ENCODE results near the gene GRXCR1.
A peak's percentile ranks its signal among the peaks of the same experiment; 100 is the strongest.

Gene GRXCR1

GRCh38 chr4:42892413-42892812 is at the start of gene GRXCR1:
Gene GRXCR1, plus strand, starts transcription at chr4:42892713. Its CDS starts 554 bp downstream, at chr4:42893267.
- DNase-seq, result no peak

- DNase-seq, result no peak
These were observed 48.8 kb upstream of the GRXCR1 start for GRCh38 chr4:42843694-42844093.

- DNase-seq, result no peak
These were observed 48.0 kb upstream of the GRXCR1 start for GRCh38 chr4:42844422-42845070.

GRCh38 chr4:42845586-42845985 is 46.9 kb upstream of the GRXCR1 start:
- no peak for DNase-seq

GRCh38 chr4:42855779-42856178 is 36.7 kb upstream of the GRXCR1 start:
- DNase-seq, result no peak

GRCh38 chr4:42865572-42866189 is 26.8 kb upstream of the GRXCR1 start:
- DNase-seq, result peak; percentile 1 to 3

- no peak for DNase-seq
These were observed 21.3 kb upstream of the GRXCR1 start for GRCh38 chr4:42871261-42871660.

- DNase-seq, result no peak
These were observed 20.7 kb upstream of the GRXCR1 start for GRCh38 chr4:42871671-42872290.

GRCh38 chr4:42878863-42879262 is 13.7 kb upstream of the GRXCR1 start:
- DNase-seq, result no peak

- DNase-seq, result no peak
These were observed 11.3 kb upstream of the GRXCR1 start for GRCh38 chr4:42881253-42881652.

- no peak for DNase-seq
These were observed 869 bp upstream of the GRXCR1 start for GRCh38 chr4:42891644-42892043.

GRCh38 chr4:42895452-42895851 is 2.9 kb downstream of the GRXCR1 start:
- no peak for DNase-seq

- no peak for DNase-seq
These were observed 12.5 kb downstream of the GRXCR1 start for GRCh38 chr4:42904986-42905385.

GRCh38 chr4:42905591-42905990 is 13.1 kb downstream of the GRXCR1 start:
- no peak for DNase-seq

- no peak for DNase-seq
These were observed 13.8 kb downstream of the GRXCR1 start for GRCh38 chr4:42906341-42906740.

- peak; percentile 1 to 2 for DNase-seq
These were observed 14.6 kb downstream of the GRXCR1 start for GRCh38 chr4:42906891-42907759.

- DNase-seq, result no peak
These were observed 17.9 kb downstream of the GRXCR1 start for GRCh38 chr4:42910459-42910858.

GRCh38 chr4:42914937-42915336 is 22.4 kb downstream of the GRXCR1 start:
- no peak for DNase-seq

- DNase-seq, result no peak
These were observed 23.0 kb downstream of the GRXCR1 start for GRCh38 chr4:42915484-42915883.

GRCh38 chr4:42917296-42917695 is 24.8 kb downstream of the GRXCR1 start:
- no peak for DNase-seq

GRCh38 chr4:42923431-42923830 is 30.9 kb downstream of the GRXCR1 start:
- DNase-seq, result no peak

GRCh38 chr4:42925921-42926320 is 33.4 kb downstream of the GRXCR1 start:
- DNase-seq, result no peak

- no peak for DNase-seq
These were observed 35.4 kb downstream of the GRXCR1 start for GRCh38 chr4:42927946-42928345.
